K562 (cell line): ENCODE results near the gene MKNK2. TPM values are rescaled to one million over a fixed set of nuclear protein-coding genes. Genes with fewer than 3 reads are reported as not detected.

Experiments used
- CHD2 ChIP-seq: IDR thresholded peaks from 2 replicates; pipeline ENCODE4 v1.6.1; 2011; ENCODE audit warnings: low read depth, low read length
- CUX1 ChIP-seq: fragments of 200-800 bp; sonication (Bioruptor generic); IDR thresholded peaks from 2 replicates; pipeline ENCODE4 v1.6.1; 2016; ENCODE audit warnings: missing genetic modification characterization, missing compliant biosample characterization
- E2F6 ChIP-seq, 2 experiments: IDR thresholded peaks; 2 replicates each; pipeline ENCODE4 v1.6.1; 2011; ENCODE audit warnings: borderline replicate concordance in 1 of 2, control low read depth in 1 of 2, low read depth in 1 of 2, low read length in 1 of 2, mild to moderate bottlenecking in 1 of 2, mixed read lengths in 1 of 2, moderate library complexity in 1 of 2; ENCODE audit not compliant: insufficient read depth in 1 of 2, insufficient read length in 1 of 2, poor library complexity in 1 of 2, severe bottlenecking in 1 of 2; ENCODE audit errors: extremely low read depth in 1 of 2
- FOSL1 ChIP-seq: fragments of 200-800 bp; sonication (Bioruptor generic); conservative IDR thresholded peaks from 2 replicates; pipeline ENCODE4 v1.6.1; 2016; ENCODE audit warnings: missing genetic modification characterization, missing compliant biosample characterization
- GTF2E2 ChIP-seq: fragments of 200-800 bp; sonication (Bioruptor generic); IDR thresholded peaks from 2 replicates; pipeline ENCODE4 v1.6.1; 2016; ENCODE audit warnings: missing genetic modification characterization, missing compliant biosample characterization
- HDAC6 ChIP-seq: IDR thresholded peaks from 2 replicates; pipeline ENCODE4 v1.6.1; 2012; ENCODE audit warnings: low read depth, mild to moderate bottlenecking, control low read depth, inconsistent platforms, low read length, moderate library complexity
- HNRNPK ChIP-seq: fragments of 200-400 bp; formaldehyde crosslinking; IDR thresholded peaks from one replicate; pipeline ENCODE4 v1.6.1; 2018; ENCODE audit warnings: mild to moderate bottlenecking, low read depth, low read length; ENCODE audit not compliant: poor library complexity, severe bottlenecking
- MCM7 ChIP-seq, 2 experiments: fragments of 450-650 bp; IDR thresholded peaks; 2 replicates each; pipeline ENCODE4 v1.6.1; 2016 to 2018
- MTA1 ChIP-seq: fragments of 450-650 bp; IDR thresholded peaks from 2 replicates; pipeline ENCODE4 v1.6.1; 2017; ENCODE audit warnings: borderline replicate concordance
- NRF1 ChIP-seq, 2 experiments: fragments of 450-650 bp; IDR thresholded peaks in 1 of 2; conservative IDR thresholded peaks in 1 of 2; 2 replicates each; pipeline ENCODE4 v1.6.1; 2014; ENCODE audit warnings: mild to moderate bottlenecking in 2 of 2
- PKNOX1 ChIP-seq: fragments of 450-650 bp; IDR thresholded peaks from 2 replicates; pipeline ENCODE4 v1.6.1; 2016
- ZNF165 ChIP-seq: fragments of 250-450 bp; sonication (Bioruptor Pico); IDR thresholded peaks from 2 replicates; pipeline ENCODE4 v1.4.0; 2020; ENCODE audit warnings: borderline replicate concordance
- ZNF324 ChIP-seq: fragments of 250-450 bp; sonication (Bioruptor Pico); IDR thresholded peaks from 2 replicates; pipeline ENCODE4 v1.4.0; 2020; ENCODE audit warnings: mild to moderate bottlenecking
- ZNF589 ChIP-seq: fragments of 200-800 bp; sonication (Bioruptor generic); IDR thresholded peaks from 2 replicates; pipeline ENCODE4 v1.6.1; 2016; ENCODE audit warnings: low read depth, missing genetic modification characterization, missing compliant biosample characterization
- polyA plus RNA-seq, 8 experiments: library from polyadenylated mRNA; depleted of rRNA in 4 of 8; stranded (reverse) in 5 of 8; unstranded in 3 of 8; fragments of >200 nt; fragmentation: Nextera tagmentation in 2 of 8; fragmentation: Illumina TruSeq in 1 of 8; extraction: Ambion mirVana in 2 of 8; extraction: Trizol in 1 of 8; gene quantifications; 2 replicates each; pipeline versions ENCODE4 v1.2.1 to v1.2.3, GENCODE V29; 2011 to 2014; ENCODE audit warnings: inconsistent platforms in 1 of 8, missing spikeins in 1 of 8
- total RNA-seq, 7 experiments: library from RNA; depleted of rRNA in 6 of 7; stranded (reverse); fragments of >200 nt in 6 of 7; fragmentation: Illumina TruSeq in 2 of 7; extraction: Trizol in 2 of 7; gene quantifications; 2 replicates each; pipeline versions ENCODE4 v1.2.1 to v1.2.3, GENCODE V29; 2011 to 2021; ENCODE audit warnings: low replicate concordance in 1 of 7
- TF ChIP-seq, protein P1 (sequence below): fragments of 250-450 bp; sonication (Bioruptor Pico); IDR thresholded peaks from 2 replicates; pipeline ENCODE4 v1.5.0; 2021
- TF ChIP-seq, protein P2 (sequence below): sonication (generic); IDR thresholded peaks from 2 replicates; pipeline ENCODE4 v1.6.1; 2016
- TF ChIP-seq, protein P3 (sequence below), 2 experiments: fragments of 450-650 bp; IDR thresholded peaks; 2 replicates each; pipeline ENCODE4 v1.6.1; 2016

MKNK2 gene
- total and polyA plus RNA-seq, 9 of the 15 experiments (the other 6 are each of a cell fraction or from before 2014, with no cell fraction given), result 5.1 to 191 (median 51.9) TPM

GRCh38 chr19:2096480-2097202 lies 45.6 kb upstream of the MKNK2 start, which contains the start of gene IZUMO4 (continued):
- no peak for TF ChIP-seq ZNF589 (CRISPR knock-in tag)
- TF ChIP-seq MTA1, result no peak
- 0 out of 2 replicates have a peak, but pooled peaks have one; percentile 25 for TF ChIP-seq PKNOX1
- no peak for TF ChIP-seq GTF2E2 (tag)
- TF ChIP-seq, protein P1, sequence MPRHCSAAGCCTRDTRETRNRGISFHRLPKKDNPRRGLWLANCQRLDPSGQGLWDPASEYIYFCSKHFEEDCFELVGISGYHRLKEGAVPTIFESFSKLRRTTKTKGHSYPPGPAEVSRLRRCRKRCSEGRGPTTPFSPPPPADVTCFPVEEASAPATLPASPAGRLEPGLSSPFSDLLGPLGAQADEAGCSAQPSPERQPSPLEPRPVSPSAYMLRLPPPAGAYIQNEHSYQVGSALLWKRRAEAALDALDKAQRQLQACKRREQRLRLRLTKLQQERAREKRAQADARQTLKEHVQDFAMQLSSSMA (CRISPR knock-in tag), result no peak
- no peak for TF ChIP-seq CUX1 (CRISPR knock-in tag)
- TF ChIP-seq, protein P2, sequence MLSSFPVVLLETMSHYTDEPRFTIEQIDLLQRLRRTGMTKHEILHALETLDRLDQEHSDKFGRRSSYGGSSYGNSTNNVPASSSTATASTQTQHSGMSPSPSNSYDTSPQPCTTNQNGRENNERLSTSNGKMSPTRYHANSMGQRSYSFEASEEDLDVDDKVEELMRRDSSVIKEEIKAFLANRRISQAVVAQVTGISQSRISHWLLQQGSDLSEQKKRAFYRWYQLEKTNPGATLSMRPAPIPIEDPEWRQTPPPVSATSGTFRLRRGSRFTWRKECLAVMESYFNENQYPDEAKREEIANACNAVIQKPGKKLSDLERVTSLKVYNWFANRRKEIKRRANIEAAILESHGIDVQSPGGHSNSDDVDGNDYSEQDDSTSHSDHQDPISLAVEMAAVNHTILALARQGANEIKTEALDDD, result no peak
- no peak for TF ChIP-seq MCM7 (IDR thresholded peaks at IDR 0.05)
- no peak for TF ChIP-seq HNRNPK
- no peak for TF ChIP-seq FOSL1
- no peak for TF ChIP-seq CHD2
- peak; percentile 94 to 95 for TF ChIP-seq NRF1 (conservative IDR thresholded peaks at IDR 0.05 in 1 of 2, IDR thresholded peaks at IDR 0.05 in 1 of 2)
- TF ChIP-seq ZNF324 (CRISPR knock-in tag), result no peak
- TF ChIP-seq HDAC6, result no peak
- peak; percentile 95 for TF ChIP-seq ZNF165 (CRISPR knock-in tag)
- TF ChIP-seq E2F6 (IDR thresholded peaks at IDR 0.05; ENCODE audit: borderline replicate concordance in 1 of 2, extremely low read depth in 1 of 2, insufficient read depth in 1 of 2, insufficient read length in 1 of 2, low read depth in 1 of 2, low read length in 1 of 2, poor library complexity in 1 of 2, severe bottlenecking in 1 of 2), result peak in 1 of 2 experiments; percentile 48
- TF ChIP-seq, protein P3, sequence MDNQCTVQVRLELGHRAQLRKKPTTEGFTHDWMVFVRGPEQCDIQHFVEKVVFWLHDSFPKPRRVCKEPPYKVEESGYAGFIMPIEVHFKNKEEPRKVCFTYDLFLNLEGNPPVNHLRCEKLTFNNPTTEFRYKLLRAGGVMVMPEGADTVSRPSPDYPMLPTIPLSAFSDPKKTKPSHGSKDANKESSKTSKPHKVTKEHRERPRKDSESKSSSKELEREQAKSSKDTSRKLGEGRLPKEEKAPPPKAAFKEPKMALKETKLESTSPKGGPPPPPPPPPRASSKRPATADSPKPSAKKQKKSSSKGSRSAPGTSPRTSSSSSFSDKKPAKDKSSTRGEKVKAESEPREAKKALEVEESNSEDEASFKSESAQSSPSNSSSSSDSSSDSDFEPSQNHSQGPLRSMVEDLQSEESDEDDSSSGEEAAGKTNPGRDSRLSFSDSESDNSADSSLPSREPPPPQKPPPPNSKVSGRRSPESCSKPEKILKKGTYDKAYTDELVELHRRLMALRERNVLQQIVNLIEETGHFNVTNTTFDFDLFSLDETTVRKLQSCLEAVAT (IDR thresholded peaks at IDR 0.05), result no peak
